ENCODE results near the gene UMOD. TPM values are rescaled to one million over a fixed set of nuclear protein-coding genes. Genes with fewer than 3 reads are reported as not detected.

The UMOD gene
- total RNA-seq, 2 donors from 2014 or later: not detected

- DNase-seq (ENCODE audit: low spot score) (no peak), ATAC-seq (ENCODE audit: insufficient number of reproducible peaks, low FRiP score, low read depth) (no peak)
- no peaks in the 10 kb centered on the region for H3K4me1 ChIP-seq (ENCODE audit: control insufficient read depth in 1 of 2, low read depth in 2 of 2)
- no peak for TF ChIP-seq CTCF (IDR thresholded peaks at IDR 0.05)
- no peaks in the 10 kb centered on the region for H3K9me3 ChIP-seq
- no peaks in the 10 kb centered on the region for H3K36me3 ChIP-seq
- H3K4me3 ChIP-seq: no peak overlapping the region
- no peaks in the 10 kb centered on the region for H3K27me3 ChIP-seq (replicated peaks; ENCODE audit: insufficient read depth)
- no peak overlapping the region for H3K27ac ChIP-seq
These were observed 22.9 kb downstream of the UMOD start for GRCh38 chr16:20329392-20330138.

GRCh38 chr16:20327444-20328041, 25.0 kb downstream of the UMOD start, which contains the start of gene GP2:
Gene GP2, minus strand, starts transcription at chr16:20327513. Its CDS starts 1,082 bp downstream, at chr16:20326431.
- H3K27ac ChIP-seq: no peak within 1 kb of the TSS
- no peak for TF ChIP-seq CTCF (IDR thresholded peaks at IDR 0.05)
- ATAC-seq (ENCODE audit: insufficient number of reproducible peaks, low FRiP score, low read depth): no peak
- H3K4me3 ChIP-seq: no peak within 1 kb of the TSS
- no peaks in the 10 kb centered on the region for H3K27me3 ChIP-seq (replicated peaks; ENCODE audit: insufficient read depth)
- H3K36me3 ChIP-seq: no peaks in the 10 kb centered on the region
- no peaks in the 10 kb centered on the region for H3K4me1 ChIP-seq (ENCODE audit: control insufficient read depth in 1 of 2, low read depth in 2 of 2)
- DNase-seq (ENCODE audit: low spot score): no peak
- H3K9me3 ChIP-seq: no peaks in the 10 kb centered on the region

GRCh38 chr16:20326321-20326720, 26.2 kb downstream of the UMOD start:
- Histone ChIP-seq H3K4me1 (ENCODE audit: control insufficient read depth in 1 of 2, low read depth in 2 of 2) (no peaks in the 10 kb centered on the region), H3K9me3 (no peaks in the 10 kb centered on the region), H3K27me3 (replicated peaks; ENCODE audit: insufficient read depth) (no peaks in the 10 kb centered on the region), H3K27ac (no peak overlapping the region), H3K36me3 (no peaks in the 10 kb centered on the region), H3K4me3 (no peak overlapping the region)
- ATAC-seq (ENCODE audit: insufficient number of reproducible peaks, low FRiP score, low read depth) (no peak), DNase-seq (ENCODE audit: low spot score) (no peak)
- TF ChIP-seq CTCF (IDR thresholded peaks at IDR 0.05): no peak

GRCh38 chr16:20325005-20325404, 27.5 kb downstream of the UMOD start:
- Histone ChIP-seq H3K27me3 (replicated peaks; ENCODE audit: insufficient read depth) (no peaks in the 10 kb centered on the region), H3K27ac (no peak overlapping the region), H3K36me3 (no peaks in the 10 kb centered on the region), H3K4me1 (ENCODE audit: control insufficient read depth in 1 of 2, low read depth in 2 of 2) (no peaks in the 10 kb centered on the region), H3K4me3 (no peak overlapping the region), H3K9me3 (no peaks in the 10 kb centered on the region)
- no peak for TF ChIP-seq CTCF (IDR thresholded peaks at IDR 0.05)
- no peak for DNase-seq (ENCODE audit: low spot score)
- ATAC-seq (ENCODE audit: insufficient number of reproducible peaks, low FRiP score, low read depth): no peak

GRCh38 chr16:20323591-20324117, 28.9 kb downstream of the UMOD start:
- Histone ChIP-seq H3K27ac (no peak overlapping the region), H3K4me1 (ENCODE audit: control insufficient read depth in 1 of 2, low read depth in 2 of 2) (no peaks in the 10 kb centered on the region), H3K4me3 (no peak overlapping the region), H3K27me3 (replicated peaks; ENCODE audit: insufficient read depth) (no peaks in the 10 kb centered on the region), H3K9me3 (no peaks in the 10 kb centered on the region), H3K36me3 (no peaks in the 10 kb centered on the region)
- TF ChIP-seq CTCF (IDR thresholded peaks at IDR 0.05): no peak
- ATAC-seq (ENCODE audit: insufficient number of reproducible peaks, low FRiP score, low read depth): no peak
- DNase-seq (ENCODE audit: low spot score): no peak

Data from thoracic aorta (tissue), 2 donors.